ENCODE data around the gene KDM8. TPM values are rescaled to one million over a fixed set of nuclear protein-coding genes. Genes with fewer than 3 reads are reported as not detected.

Gene KDM8
- total RNA-seq, 2 donors from 2014 or later: 8.8 to 9.6 TPM

- ATAC-seq (no peak), DNase-seq (no peak)
- intact Hi-C loops (cut with DNase I, micrococcal nuclease): loop anchor here in 1 of 2 donors (10.0 kb wide), 1 partner anchor 45 kb away; the partner anchor contains the start of gene IL4R
These were observed 66.2 kb downstream of the KDM8 start for GRCh38 chr16:27269300-27270150.

- no peak for ATAC-seq
- intact Hi-C loops (cut with DNase I, micrococcal nuclease): no loop called here
- no peak for DNase-seq
These were observed 67.0 kb downstream of the KDM8 start for GRCh38 chr16:27270349-27270748.

Other genes with a start within 250 kb of the KDM8 start
- not detected for gene C16orf82, start 136.6 kb upstream of the KDM8 start, total RNA-seq
- 10 to 100 TPM; 44.4 to 44.7 TPM for gene NSMCE1, start 65.2 kb downstream of the KDM8 start, total RNA-seq
- gene IL4R, start 110.4 kb downstream of the KDM8 start, total RNA-seq: 100 to 1,000 TPM; 118 to 140 TPM
- gene IL21R, start 198.6 kb downstream of the KDM8 start, total RNA-seq: 1 to 10 TPM in 1 of 2 donors, under 1 TPM in 1; 0.40 to 1.0 TPM

All from left colon (tissue), 2 donors.